K562 (cell line): ENCODE measurements around the gene OR2T4. TPM values are rescaled to one million over a fixed set of nuclear protein-coding genes. Genes with fewer than 3 reads are reported as not detected.

Experiments
- polyA plus RNA-seq, 8 experiments: library from polyadenylated mRNA; depleted of rRNA in 4 of 8; stranded (reverse) in 5 of 8; unstranded in 3 of 8; fragments of >200 nt; fragmentation: Nextera tagmentation in 2 of 8; fragmentation: Illumina TruSeq in 1 of 8; extraction: Ambion mirVana in 2 of 8; extraction: Trizol in 1 of 8; gene quantifications; 2 replicates each; pipeline versions ENCODE4 v1.2.1 to v1.2.3, GENCODE V29; 2011 to 2014; ENCODE audit warnings: inconsistent platforms in 1 of 8, missing spikeins in 1 of 8
- total RNA-seq, 7 experiments: library from RNA; depleted of rRNA in 6 of 7; stranded (reverse); fragments of >200 nt in 6 of 7; fragmentation: Illumina TruSeq in 2 of 7; extraction: Trizol in 2 of 7; gene quantifications; 2 replicates each; pipeline versions ENCODE4 v1.2.1 to v1.2.3, GENCODE V29; 2011 to 2021; ENCODE audit warnings: low replicate concordance in 1 of 7

The OR2T4 gene
- total and polyA plus RNA-seq, 9 of the 15 experiments (the other 6 are each of a cell fraction or from before 2014, with no cell fraction given): not detected

Other genes starting within 250 kb of the OR2T4 start
Only the 7 nearest of the 17 such genes appear.
- 0.20 and 0.41 TPM in 2 replicates for gene OR2T33, start 83.7 kb upstream of the OR2T4 start, total RNA-seq (2014; rRNA removed)
- not detected in 2 replicates for gene OR2T33, start 83.7 kb upstream of the OR2T4 start, total RNA-seq (2014; rRNA removed; fragmentation: Illumina TruSeq; extraction: Trizol)
- gene OR2T33, start 83.7 kb upstream of the OR2T4 start, total RNA-seq (2015; rRNA removed; fragmentation: Illumina TruSeq; extraction: Trizol): not detected in 2 replicates
- 0.27 TPM in 1 of 2 replicates, not detected in the other for gene OR2T33, start 83.7 kb upstream of the OR2T4 start, total RNA-seq (2021)
- gene OR2T33, start 83.7 kb upstream of the OR2T4 start, polyA plus RNA-seq (2011; rRNA removed): 0.11 TPM in 1 of 2 replicates, not detected in the other
- not detected in 2 replicates for gene OR2T33, start 83.7 kb upstream of the OR2T4 start, polyA plus RNA-seq (2014; fragmentation: Illumina TruSeq; extraction: Trizol)
- gene OR2T33, start 83.7 kb upstream of the OR2T4 start, polyA plus RNA-seq (2014; fragmentation: Nextera tagmentation; extraction: Ambion mirVana): under 1 TPM in 1 of 2 experiments, not detected in 1; 0.06 TPM
- gene OR2T33, start 83.7 kb upstream of the OR2T4 start, polyA plus RNA-seq (2014; rRNA removed): not detected in 2 replicates
- gene OR2T12, start 58.2 kb upstream of the OR2T4 start, total RNA-seq (2014; rRNA removed): not detected in 2 replicates
- gene OR2T12, start 58.2 kb upstream of the OR2T4 start, total RNA-seq (2014; rRNA removed; fragmentation: Illumina TruSeq; extraction: Trizol): not detected in 2 replicates
- not detected in 2 replicates for gene OR2T12, start 58.2 kb upstream of the OR2T4 start, total RNA-seq (2015; rRNA removed; fragmentation: Illumina TruSeq; extraction: Trizol)
- gene OR2T12, start 58.2 kb upstream of the OR2T4 start, total RNA-seq (2021): not detected in 2 replicates
- 0.01 and 0.30 TPM in 2 replicates for gene OR2T12, start 58.2 kb upstream of the OR2T4 start, polyA plus RNA-seq (2011; rRNA removed)
- gene OR2T12, start 58.2 kb upstream of the OR2T4 start, polyA plus RNA-seq (2014; fragmentation: Illumina TruSeq; extraction: Trizol): not detected in 2 replicates
- gene OR2T12, start 58.2 kb upstream of the OR2T4 start, polyA plus RNA-seq (2014; fragmentation: Nextera tagmentation; extraction: Ambion mirVana): not detected
- gene OR2T12, start 58.2 kb upstream of the OR2T4 start, polyA plus RNA-seq (2014; rRNA removed): not detected in 2 replicates
- gene OR2M7, start 37.1 kb upstream of the OR2T4 start, total RNA-seq (2014; rRNA removed): not detected in 2 replicates
- gene OR2M7, start 37.1 kb upstream of the OR2T4 start, total RNA-seq (2014; rRNA removed; fragmentation: Illumina TruSeq; extraction: Trizol): not detected in 2 replicates
- gene OR2M7, start 37.1 kb upstream of the OR2T4 start, total RNA-seq (2015; rRNA removed; fragmentation: Illumina TruSeq; extraction: Trizol): not detected in 2 replicates
- not detected in 2 replicates for gene OR2M7, start 37.1 kb upstream of the OR2T4 start, total RNA-seq (2021)
- gene OR2M7, start 37.1 kb upstream of the OR2T4 start, polyA plus RNA-seq (2011; rRNA removed): 0.11 TPM in 1 of 2 replicates, not detected in the other
- gene OR2M7, start 37.1 kb upstream of the OR2T4 start, polyA plus RNA-seq (2014; fragmentation: Illumina TruSeq; extraction: Trizol): not detected in 2 replicates
- not detected for gene OR2M7, start 37.1 kb upstream of the OR2T4 start, polyA plus RNA-seq (2014; fragmentation: Nextera tagmentation; extraction: Ambion mirVana)
- gene OR2M7, start 37.1 kb upstream of the OR2T4 start, polyA plus RNA-seq (2014; rRNA removed): not detected in 2 replicates
- not detected in 2 replicates for gene OR14C36, start 12.9 kb upstream of the OR2T4 start, total RNA-seq (2014; rRNA removed)
- gene OR14C36, start 12.9 kb upstream of the OR2T4 start, total RNA-seq (2014; rRNA removed; fragmentation: Illumina TruSeq; extraction: Trizol): not detected in 2 replicates
- not detected in 2 replicates for gene OR14C36, start 12.9 kb upstream of the OR2T4 start, total RNA-seq (2015; rRNA removed; fragmentation: Illumina TruSeq; extraction: Trizol)
- gene OR14C36, start 12.9 kb upstream of the OR2T4 start, total RNA-seq (2021): not detected in 2 replicates
- 0.11 TPM in 1 of 2 replicates, not detected in the other for gene OR14C36, start 12.9 kb upstream of the OR2T4 start, polyA plus RNA-seq (2011; rRNA removed)
- not detected in 2 replicates for gene OR14C36, start 12.9 kb upstream of the OR2T4 start, polyA plus RNA-seq (2014; fragmentation: Illumina TruSeq; extraction: Trizol)
- gene OR14C36, start 12.9 kb upstream of the OR2T4 start, polyA plus RNA-seq (2014; fragmentation: Nextera tagmentation; extraction: Ambion mirVana): not detected
- not detected in 2 replicates for gene OR14C36, start 12.9 kb upstream of the OR2T4 start, polyA plus RNA-seq (2014; rRNA removed)
- not detected in 2 replicates for gene OR2T6, start 14.1 kb downstream of the OR2T4 start, total RNA-seq (2014; rRNA removed)
- gene OR2T6, start 14.1 kb downstream of the OR2T4 start, total RNA-seq (2014; rRNA removed; fragmentation: Illumina TruSeq; extraction: Trizol): not detected in 2 replicates
- gene OR2T6, start 14.1 kb downstream of the OR2T4 start, total RNA-seq (2015; rRNA removed; fragmentation: Illumina TruSeq; extraction: Trizol): not detected in 2 replicates
- gene OR2T6, start 14.1 kb downstream of the OR2T4 start, total RNA-seq (2021): not detected in 2 replicates
- gene OR2T6, start 14.1 kb downstream of the OR2T4 start, polyA plus RNA-seq (2011; rRNA removed): not detected in 2 replicates
- not detected in 2 replicates for gene OR2T6, start 14.1 kb downstream of the OR2T4 start, polyA plus RNA-seq (2014; fragmentation: Illumina TruSeq; extraction: Trizol)
- not detected for gene OR2T6, start 14.1 kb downstream of the OR2T4 start, polyA plus RNA-seq (2014; fragmentation: Nextera tagmentation; extraction: Ambion mirVana)
- not detected in 2 replicates for gene OR2T6, start 14.1 kb downstream of the OR2T4 start, polyA plus RNA-seq (2014; rRNA removed)
- not detected in 2 replicates for gene OR2T1, start 41.4 kb downstream of the OR2T4 start, total RNA-seq (2014; rRNA removed)
- gene OR2T1, start 41.4 kb downstream of the OR2T4 start, total RNA-seq (2014; rRNA removed; fragmentation: Illumina TruSeq; extraction: Trizol): not detected in 2 replicates
- gene OR2T1, start 41.4 kb downstream of the OR2T4 start, total RNA-seq (2015; rRNA removed; fragmentation: Illumina TruSeq; extraction: Trizol): not detected in 2 replicates
- gene OR2T1, start 41.4 kb downstream of the OR2T4 start, total RNA-seq (2021): not detected in 2 replicates
- not detected in 2 replicates for gene OR2T1, start 41.4 kb downstream of the OR2T4 start, polyA plus RNA-seq (2011; rRNA removed)
- not detected in 2 replicates for gene OR2T1, start 41.4 kb downstream of the OR2T4 start, polyA plus RNA-seq (2014; fragmentation: Illumina TruSeq; extraction: Trizol)
- not detected for gene OR2T1, start 41.4 kb downstream of the OR2T4 start, polyA plus RNA-seq (2014; fragmentation: Nextera tagmentation; extraction: Ambion mirVana)
- not detected in 2 replicates for gene OR2T1, start 41.4 kb downstream of the OR2T4 start, polyA plus RNA-seq (2014; rRNA removed)
- not detected in 2 replicates for gene OR2T2, start 84.0 kb downstream of the OR2T4 start, total RNA-seq (2014; rRNA removed)
- not detected in 2 replicates for gene OR2T2, start 84.0 kb downstream of the OR2T4 start, total RNA-seq (2014; rRNA removed; fragmentation: Illumina TruSeq; extraction: Trizol)
- not detected in 2 replicates for gene OR2T2, start 84.0 kb downstream of the OR2T4 start, total RNA-seq (2015; rRNA removed; fragmentation: Illumina TruSeq; extraction: Trizol)
- gene OR2T2, start 84.0 kb downstream of the OR2T4 start, total RNA-seq (2021): not detected in 2 replicates
- gene OR2T2, start 84.0 kb downstream of the OR2T4 start, polyA plus RNA-seq (2011; rRNA removed): not detected in 2 replicates
- gene OR2T2, start 84.0 kb downstream of the OR2T4 start, polyA plus RNA-seq (2014; fragmentation: Illumina TruSeq; extraction: Trizol): not detected in 2 replicates
- not detected for gene OR2T2, start 84.0 kb downstream of the OR2T4 start, polyA plus RNA-seq (2014; fragmentation: Nextera tagmentation; extraction: Ambion mirVana)
- not detected in 2 replicates for gene OR2T2, start 84.0 kb downstream of the OR2T4 start, polyA plus RNA-seq (2014; rRNA removed)